ENCODE results near the gene COBL. TPM values are rescaled to one million over a fixed set of nuclear protein-coding genes. Genes with fewer than 3 reads are reported as not detected.
"Not testable (repeated sequence)": the region's sequence is repeated elsewhere in the genome, so short reads cannot be mapped to it uniquely, and the experiment has no call there.

Gene COBL
- polyA plus RNA-seq, 3 donors = 16.8 to 23.3 (median 21.4) TPM

DNA sequence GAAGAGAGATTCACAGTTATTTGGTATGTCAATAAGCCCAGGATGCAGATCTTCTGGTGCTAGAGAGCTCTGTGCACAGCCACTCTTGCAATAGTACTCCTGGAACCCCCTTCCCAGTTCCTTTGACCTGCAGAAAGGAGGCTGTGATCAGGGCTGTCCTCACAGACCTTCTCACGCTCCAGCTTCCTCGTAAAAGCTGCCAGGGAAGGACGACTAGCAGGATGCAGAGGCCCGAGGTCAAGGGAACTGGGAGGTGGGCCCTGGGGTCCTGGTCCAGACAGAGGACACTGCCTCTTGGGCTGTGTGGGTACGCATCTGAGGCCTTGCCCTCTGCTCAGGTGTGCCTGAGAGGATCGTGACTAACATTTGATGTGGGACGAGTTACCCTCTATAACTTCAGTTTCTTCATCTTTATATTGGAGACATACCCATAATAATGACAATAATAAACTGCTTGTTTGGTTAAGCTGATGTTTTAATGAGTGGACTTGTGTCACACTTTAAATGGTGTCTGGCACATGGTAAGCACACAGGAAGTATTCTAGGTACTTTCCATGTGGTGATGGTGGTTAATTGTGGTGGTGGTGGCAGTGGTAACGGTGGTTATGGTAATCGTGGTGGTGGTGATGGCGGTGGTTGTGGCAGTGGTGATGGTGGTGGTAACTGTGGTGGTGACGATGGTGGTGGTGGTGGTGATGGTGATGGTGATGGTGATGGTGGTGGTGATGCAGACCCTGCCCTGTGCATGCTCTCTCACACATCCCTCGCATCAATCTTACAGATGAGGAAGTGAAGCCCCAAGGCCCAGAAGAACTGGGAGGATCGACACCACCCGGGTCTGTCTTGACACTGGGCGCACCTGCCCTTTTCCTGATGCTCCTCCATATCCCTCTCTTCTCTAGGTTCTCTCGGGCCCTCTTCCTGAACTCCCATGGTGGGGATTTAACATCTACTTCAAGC lies 298.8 kb downstream of the COBL start:
- no peak for DNase-seq (ENCODE audit: low read depth in 3 of 3, low spot score in 2 of 3)

DNA sequence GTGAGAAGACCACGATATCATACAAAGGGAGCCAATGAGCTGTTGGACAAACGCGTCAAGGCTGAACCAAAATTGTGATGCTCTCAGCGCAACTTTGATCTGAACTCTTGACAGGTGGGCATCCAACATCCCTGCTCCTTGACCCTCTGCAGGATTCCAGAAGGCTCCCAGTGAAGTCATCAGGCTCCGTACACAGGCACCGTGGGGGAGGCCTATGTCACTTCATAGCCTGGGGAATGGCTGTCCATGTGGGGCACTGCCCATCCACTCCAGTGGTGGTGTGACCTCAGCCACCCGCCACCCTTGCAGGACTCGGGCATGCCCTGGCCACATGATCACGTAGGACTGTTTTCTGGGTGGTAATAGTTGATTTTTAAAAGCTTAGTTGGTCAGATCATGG lies 300.1 kb downstream of the COBL start:
- no peak for DNase-seq (ENCODE audit: low read depth in 3 of 3, low spot score in 2 of 3)

GRCh38 chr7:51015581-51015980 lies 301.0 kb downstream of the COBL start:
- DNase-seq (ENCODE audit: low read depth in 3 of 3, low spot score in 2 of 3) = no peak

- no peak for DNase-seq (ENCODE audit: low read depth in 3 of 3, low spot score in 2 of 3)
Measured at GRCh38 chr7:51014811-51015210, 301.8 kb downstream of the COBL start.

DNA sequence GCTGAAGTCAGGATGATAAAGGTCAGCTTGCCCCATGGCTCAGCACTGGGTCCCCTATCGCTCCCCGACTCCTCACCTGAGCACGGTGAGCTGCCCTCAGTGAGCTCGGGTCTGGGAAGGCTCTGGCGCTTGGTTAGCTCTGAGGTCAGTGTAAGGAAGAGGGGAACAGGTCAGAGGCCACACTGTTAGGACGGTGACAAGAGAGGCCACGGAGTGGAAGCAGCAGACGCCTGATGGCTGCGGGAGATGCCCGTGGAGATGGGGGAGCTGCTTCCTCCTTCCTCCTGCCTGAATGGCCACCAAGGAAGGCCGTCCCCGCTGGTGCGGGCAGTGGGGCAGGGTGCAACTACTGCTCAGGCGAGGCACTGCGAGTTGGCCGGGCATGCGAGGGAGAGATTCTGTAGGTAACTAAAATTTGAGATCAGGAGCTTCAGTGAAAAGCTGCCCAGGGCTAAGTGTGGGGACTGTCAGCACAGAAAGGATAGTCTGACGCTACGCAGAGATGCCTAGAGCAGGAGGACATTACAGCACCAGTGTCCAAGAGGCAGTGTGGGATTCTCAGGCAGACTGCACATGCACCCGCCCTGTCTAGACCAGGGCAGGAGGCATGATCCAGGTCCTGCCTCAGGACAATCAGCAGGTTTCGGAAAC lies 302.6 kb downstream of the COBL start:
- no peak for DNase-seq (ENCODE audit: low read depth in 3 of 3, low spot score in 2 of 3)

GRCh38 chr7:51013218-51013786 lies 303.3 kb downstream of the COBL start:
- no peak for DNase-seq (ENCODE audit: low read depth in 3 of 3, low spot score in 2 of 3)

GRCh38 chr7:51012569-51013217 lies 303.9 kb downstream of the COBL start:
- no peak for DNase-seq (ENCODE audit: low read depth in 3 of 3, low spot score in 2 of 3)

DNA sequence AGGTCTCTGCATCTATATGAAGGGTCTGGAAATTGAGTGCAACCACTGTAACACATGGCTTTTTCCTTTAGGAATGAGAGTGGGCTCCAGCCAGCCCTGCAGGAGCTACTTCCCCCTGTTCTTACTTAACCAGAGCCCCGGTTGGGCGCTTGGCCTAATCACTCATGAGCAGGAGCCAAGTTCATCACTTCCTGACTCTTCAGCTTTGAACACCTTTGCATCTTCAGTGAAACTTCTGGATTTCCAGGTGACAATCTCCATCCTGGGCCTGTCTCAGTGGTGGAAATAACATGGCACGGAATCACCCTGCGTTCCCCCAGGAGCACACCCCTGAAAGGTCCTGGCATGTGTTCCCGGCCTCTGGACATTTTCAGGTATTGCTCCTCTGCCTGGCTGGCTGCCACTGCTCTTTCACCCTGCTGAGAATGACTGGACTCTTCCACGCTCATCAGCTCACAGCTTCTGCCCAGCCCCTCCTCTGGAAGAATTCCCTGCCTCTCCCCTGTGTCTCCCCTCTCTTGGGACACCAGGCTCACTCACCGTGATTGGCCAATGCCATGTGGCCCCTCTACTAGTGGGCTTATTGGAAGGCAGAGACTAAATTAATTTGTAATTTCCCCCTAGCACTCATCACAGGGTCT lies 304.8 kb downstream of the COBL start:
- no peak for DNase-seq (ENCODE audit: low read depth in 3 of 3, low spot score in 2 of 3)

- no peak for DNase-seq (ENCODE audit: low read depth in 3 of 3, low spot score in 2 of 3)
Measured at GRCh38 chr7:51010534-51010933, 306.1 kb downstream of the COBL start.

GRCh38 chr7:51009716-51010496 lies 306.7 kb downstream of the COBL start:
- DNase-seq (ENCODE audit: low read depth in 3 of 3, low spot score in 2 of 3) = no peak

- no peak for DNase-seq (ENCODE audit: low read depth in 3 of 3, low spot score in 2 of 3)
Measured at GRCh38 chr7:51007551-51008505, 308.8 kb downstream of the COBL start.

- DNase-seq (ENCODE audit: low read depth in 3 of 3, low spot score in 2 of 3) = no peak
Measured at GRCh38 chr7:51006483-51007235, 309.9 kb downstream of the COBL start.

DNA sequence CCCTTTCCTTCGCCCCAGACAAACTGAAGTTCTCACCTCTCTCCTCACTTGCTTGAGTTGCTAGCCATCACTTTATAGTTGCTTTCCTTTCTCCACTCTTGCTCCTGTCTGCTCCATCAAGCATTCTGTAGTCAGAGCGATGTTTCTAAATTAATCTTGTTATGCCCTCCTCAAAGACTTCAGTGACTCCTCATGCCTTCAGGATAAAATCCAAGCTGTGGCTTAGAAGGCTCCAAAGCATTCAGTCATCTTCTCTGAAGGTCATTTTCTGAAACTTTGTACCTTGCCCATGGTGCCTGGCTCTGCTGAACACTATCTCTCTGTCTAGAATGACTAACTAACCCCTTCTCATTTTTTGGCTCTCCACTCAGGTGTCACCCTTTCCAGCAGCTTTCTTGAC lies 311.5 kb downstream of the COBL start:
- no peak for DNase-seq (ENCODE audit: low read depth in 3 of 3, low spot score in 2 of 3)

DNA sequence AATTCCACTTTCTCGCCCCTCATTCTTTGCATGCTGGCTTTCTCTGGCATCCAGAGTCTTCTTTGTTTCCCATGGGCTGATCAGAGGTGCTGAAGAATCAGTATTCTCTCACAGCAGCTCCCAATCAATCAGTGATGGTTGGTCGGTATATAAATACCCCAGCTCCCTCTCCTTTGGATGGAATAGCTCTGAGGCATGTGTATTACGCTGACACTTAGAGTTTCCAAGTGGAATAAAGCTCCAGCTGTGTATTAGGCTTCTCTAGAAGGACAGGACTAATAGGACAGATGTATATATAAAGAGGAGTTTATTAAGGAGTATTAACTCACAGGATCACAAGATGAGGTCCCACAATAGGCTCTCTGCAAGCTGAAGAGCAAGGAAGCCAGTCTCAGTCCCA lies 315.7 kb downstream of the COBL start:
- no peak for DNase-seq (ENCODE audit: low read depth in 3 of 3, low spot score in 2 of 3)

DNA sequence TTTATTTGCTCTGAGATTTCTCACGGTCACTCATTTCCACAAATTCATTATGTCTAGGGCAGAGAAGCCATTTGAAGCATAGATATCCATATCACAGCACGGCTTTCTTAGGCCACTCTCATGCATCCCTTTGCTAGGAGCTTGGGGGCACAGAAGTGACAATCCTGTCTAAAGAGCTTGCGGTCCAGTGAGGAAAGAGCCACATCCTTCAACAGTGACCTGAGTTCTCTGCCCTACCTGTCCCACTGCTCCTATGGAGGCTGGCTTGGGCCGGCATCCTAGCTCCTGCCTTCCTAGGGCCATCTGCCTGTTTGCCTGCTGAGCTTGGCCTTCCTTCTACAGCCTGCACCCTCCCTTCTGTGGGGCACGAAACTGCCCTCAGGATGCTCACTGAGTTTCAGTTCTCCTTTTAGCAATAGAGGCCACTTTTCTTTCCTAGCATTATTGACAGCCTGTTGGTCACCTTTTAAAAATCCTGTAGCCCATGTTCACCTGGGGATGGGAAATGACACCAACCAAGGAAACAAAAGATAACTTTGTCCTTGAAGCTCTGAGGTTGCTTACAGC lies 321.8 kb downstream of the COBL start:
- no peak for DNase-seq (ENCODE audit: low read depth in 3 of 3, low spot score in 2 of 3)

- DNase-seq (ENCODE audit: low read depth in 3 of 3, low spot score in 2 of 3) = not testable (repeated sequence)
Measured at GRCh38 chr7:50990214-50990613, 326.4 kb downstream of the COBL start.

DNA sequence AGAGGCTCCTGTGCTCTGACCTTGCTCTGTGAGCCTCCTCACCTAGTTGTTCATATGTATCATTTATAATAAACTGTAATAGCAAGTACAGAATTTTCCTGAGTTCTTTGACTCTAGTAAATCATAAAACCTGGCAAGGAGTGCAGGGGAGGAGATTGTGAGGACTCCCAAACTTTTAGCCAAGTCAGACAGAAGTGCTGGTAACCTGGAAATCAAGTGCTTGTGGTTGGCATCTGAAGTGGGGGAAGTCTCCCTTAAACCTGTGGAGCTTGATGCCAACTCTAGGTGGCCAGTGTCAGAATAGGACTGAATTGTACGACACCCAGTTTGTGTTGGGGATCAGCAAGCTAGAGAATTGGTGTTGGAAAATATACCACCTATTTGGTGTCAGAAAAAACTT lies 327.6 kb downstream of the COBL start:
- DNase-seq (ENCODE audit: low read depth in 3 of 3, low spot score in 2 of 3) = no peak

GRCh38 chr7:50988465-50988864 lies 328.1 kb downstream of the COBL start:
- no peak for DNase-seq (ENCODE audit: low read depth in 3 of 3, low spot score in 2 of 3)
